Fibroblast of lung (primary cell): Measurements from ENCODE around the gene ADIPOR1. TPM values are rescaled to one million over a fixed set of nuclear protein-coding genes. Genes with fewer than 3 reads are reported as not detected.

Source experiments
- DNase-seq, 2 donors: peaks; one replicate each; pipeline versions ENCODE4 v3.0.0 to v3.0.0-alpha.2; 2010; ENCODE audit warnings: low read depth in 2 of 2
- H2AFZ ChIP-seq: 2 replicates; pipeline ENCODE4 v1.5.1; 2012; ENCODE audit warnings: low read length, control low read depth, inconsistent platforms
- H3K27ac ChIP-seq: 2 replicates; pipeline ENCODE4 v1.5.1; 2011; ENCODE audit warnings: low read length, control low read depth; ENCODE audit not compliant: insufficient read depth
- H3K27me3 ChIP-seq: 2 replicates; pipeline ENCODE4 v1.5.1; 2011; ENCODE audit warnings: mild to moderate bottlenecking, low read length; ENCODE audit not compliant: control insufficient read depth, insufficient read depth
- H3K36me3 ChIP-seq: 2 replicates; pipeline ENCODE4 v1.5.1; 2011; ENCODE audit warnings: low read length; ENCODE audit not compliant: control insufficient read depth, insufficient read depth
- H3K4me1 ChIP-seq: 2 replicates; pipeline ENCODE4 v1.5.1; 2011; ENCODE audit warnings: low read length; ENCODE audit not compliant: control insufficient read depth, insufficient read depth; ENCODE audit errors: extremely low read depth
- H3K4me2 ChIP-seq: 2 replicates; pipeline ENCODE4 v1.5.1; 2011; ENCODE audit warnings: low read length, control low read depth; ENCODE audit not compliant: insufficient read depth; ENCODE audit errors: extremely low read depth
- H3K4me3 ChIP-seq, 4 experiments: fragments of 200-600 bp in 1 of 4; sonication (generic) in 1 of 4; replicated peaks in 1 of 4; 2 replicates each; pipeline ENCODE4 v1.5.1; 2011 to 2016; ENCODE audit warnings: low read length in 4 of 4, low read depth in 3 of 4, mild to moderate bottlenecking in 3 of 4, control low read depth in 2 of 4, inconsistent platforms in 1 of 4, mixed read lengths in 1 of 4; ENCODE audit not compliant: insufficient read depth in 1 of 4; ENCODE audit errors: control extremely low read depth in 1 of 4
- H3K79me2 ChIP-seq: 2 replicates; pipeline ENCODE4 v1.5.1; 2012; ENCODE audit warnings: mild to moderate bottlenecking, low read length, inconsistent platforms; ENCODE audit not compliant: control insufficient read depth, insufficient read depth
- H3K9ac ChIP-seq: 2 replicates; pipeline ENCODE4 v1.5.1; 2011; ENCODE audit warnings: mild to moderate bottlenecking, low read length, control low read depth; ENCODE audit not compliant: insufficient read depth
- H3K9me3 ChIP-seq: 2 replicates; pipeline ENCODE4 v1.5.1; 2012; ENCODE audit warnings: low read depth, low read length; ENCODE audit not compliant: control insufficient read depth, insufficient read depth
- H4K20me1 ChIP-seq: 2 replicates; pipeline ENCODE4 v1.5.1; 2011; ENCODE audit warnings: low read length; ENCODE audit not compliant: control insufficient read depth, insufficient read depth; ENCODE audit errors: extremely low read depth
- EZH2 ChIP-seq: IDR thresholded peaks from 2 replicates; pipeline ENCODE4 v1.5.1; 2012; ENCODE audit warnings: low read length, control low read depth, mild to moderate bottlenecking; ENCODE audit errors: missing control alignments
- polyA plus RNA-seq, 2 donors: library from polyadenylated mRNA; depleted of rRNA in 1 of 2; stranded (reverse) in 1 of 2; unstranded in 1 of 2; fragments of >200 nt; gene quantifications; 2 replicates each; pipeline ENCODE4 v1.2.1, GENCODE V29; 2011 to 2012; ENCODE audit warnings: missing spikeins in 1 of 2
- total RNA-seq: library from RNA; depleted of rRNA; stranded (reverse); fragments of >200 nt; gene quantifications from 2 replicates; pipeline ENCODE4 v1.2.1, GENCODE V29; 2014
- TF ChIP-seq, protein P1 (sequence below), 2 donors: IDR thresholded peaks in 1 of 2; conservative IDR thresholded peaks in 1 of 2; 1 replicate in 1 of 2; 2 replicates in 1 of 2; pipeline ENCODE4 v1.5.1; 2011 to 2012; ENCODE audit warnings: low read length in 2 of 2, control low read depth in 1 of 2, inconsistent platforms in 1 of 2, low read depth in 1 of 2, mild to moderate bottlenecking in 1 of 2

Gene ADIPOR1
- total and polyA plus RNA-seq, 2 donors (not counting 1 experiment from before 2014, with no cell fraction given) = 81.7 to 116 TPM

DNA sequence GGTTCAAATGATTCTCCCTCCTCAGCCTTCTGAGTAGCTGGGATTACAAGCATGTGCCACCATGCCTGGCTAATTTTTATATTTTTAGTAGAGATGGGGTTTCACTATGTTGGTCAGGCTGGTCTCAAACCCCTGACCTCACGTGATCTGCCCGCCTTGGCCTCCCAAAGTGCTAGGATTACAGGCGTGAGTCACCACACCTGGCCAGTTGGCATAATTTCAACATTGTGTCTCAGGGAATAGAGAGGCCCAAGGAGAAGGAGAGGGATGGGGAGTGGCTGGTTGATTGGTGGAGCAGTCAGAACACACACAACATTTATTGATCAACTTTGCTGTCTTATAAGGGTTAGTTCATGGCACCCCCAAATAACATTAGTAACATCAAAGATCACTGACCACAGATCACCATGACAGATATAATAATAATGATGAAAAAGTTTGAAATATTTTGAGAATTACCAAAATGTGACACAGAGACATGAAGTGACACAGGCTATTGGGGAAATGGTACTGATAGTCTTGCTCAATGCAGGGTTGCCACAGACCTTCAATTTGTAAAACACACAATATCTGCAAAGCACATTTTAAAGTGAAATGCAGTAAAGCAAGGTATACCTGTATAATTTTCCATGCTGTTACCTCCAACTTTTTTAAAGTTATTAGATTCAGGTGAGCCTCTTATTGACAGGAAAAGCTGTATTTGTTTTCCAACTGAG, 24.8 kb upstream of the ADIPOR1 start:
- Histone ChIP-seq H3K9ac (no peak overlapping the region), H3K36me3 (no peaks in the 10 kb centered on the region), H3K79me2 (no peaks in the 10 kb centered on the region), H3K4me3 (no peak overlapping the region), H3K27ac (no peak overlapping the region), H4K20me1 (no peaks in the 10 kb centered on the region), H3K27me3 (peaks cover 17% of the 10 kb centered on the region), H3K9me3 (no peaks in the 10 kb centered on the region), H2AFZ (no peak overlapping the region), H3K4me1 (no peaks in the 10 kb centered on the region), H3K4me2 (no peak overlapping the region)
- no peak for TF ChIP-seq EZH2
- TF ChIP-seq, protein P1, sequence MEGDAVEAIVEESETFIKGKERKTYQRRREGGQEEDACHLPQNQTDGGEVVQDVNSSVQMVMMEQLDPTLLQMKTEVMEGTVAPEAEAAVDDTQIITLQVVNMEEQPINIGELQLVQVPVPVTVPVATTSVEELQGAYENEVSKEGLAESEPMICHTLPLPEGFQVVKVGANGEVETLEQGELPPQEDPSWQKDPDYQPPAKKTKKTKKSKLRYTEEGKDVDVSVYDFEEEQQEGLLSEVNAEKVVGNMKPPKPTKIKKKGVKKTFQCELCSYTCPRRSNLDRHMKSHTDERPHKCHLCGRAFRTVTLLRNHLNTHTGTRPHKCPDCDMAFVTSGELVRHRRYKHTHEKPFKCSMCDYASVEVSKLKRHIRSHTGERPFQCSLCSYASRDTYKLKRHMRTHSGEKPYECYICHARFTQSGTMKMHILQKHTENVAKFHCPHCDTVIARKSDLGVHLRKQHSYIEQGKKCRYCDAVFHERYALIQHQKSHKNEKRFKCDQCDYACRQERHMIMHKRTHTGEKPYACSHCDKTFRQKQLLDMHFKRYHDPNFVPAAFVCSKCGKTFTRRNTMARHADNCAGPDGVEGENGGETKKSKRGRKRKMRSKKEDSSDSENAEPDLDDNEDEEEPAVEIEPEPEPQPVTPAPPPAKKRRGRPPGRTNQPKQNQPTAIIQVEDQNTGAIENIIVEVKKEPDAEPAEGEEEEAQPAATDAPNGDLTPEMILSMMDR (conservative IDR thresholded peaks at IDR 0.05 in 1 of 2, IDR thresholded peaks at IDR 0.05 in 1 of 2; ENCODE audit: low read depth in 1 of 2, low read length in 2 of 2) = no peak
- DNase-seq = no peak

DNA sequence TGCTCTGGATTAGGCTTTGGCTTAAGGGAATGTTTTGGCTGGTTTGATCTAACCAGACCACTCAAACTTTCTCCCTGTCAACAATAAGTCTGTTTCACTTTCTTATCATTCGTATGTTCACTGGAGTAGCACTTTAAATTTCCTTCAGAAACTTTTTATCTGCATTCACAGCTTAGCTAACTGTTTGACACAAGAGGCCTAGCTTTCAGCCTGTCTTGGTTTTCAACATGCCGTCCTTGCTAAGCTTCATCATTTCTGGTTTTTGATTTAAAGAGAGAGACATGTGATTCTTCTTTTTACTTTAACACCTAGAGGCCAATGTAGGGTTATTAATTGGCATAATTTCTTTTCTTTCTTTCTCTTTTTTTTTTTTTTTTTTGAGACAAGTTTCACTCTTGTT, 23.8 kb upstream of the ADIPOR1 start:
- Histone ChIP-seq H3K27me3 (peaks cover 13% of the 10 kb centered on the region), H3K9me3 (no peaks in the 10 kb centered on the region)
- TF ChIP-seq EZH2 = no peak
- TF ChIP-seq, protein P1 (conservative IDR thresholded peaks at IDR 0.05 in 1 of 2, IDR thresholded peaks at IDR 0.05 in 1 of 2; ENCODE audit: low read depth in 1 of 2, low read length in 2 of 2) = no peak

DNA sequence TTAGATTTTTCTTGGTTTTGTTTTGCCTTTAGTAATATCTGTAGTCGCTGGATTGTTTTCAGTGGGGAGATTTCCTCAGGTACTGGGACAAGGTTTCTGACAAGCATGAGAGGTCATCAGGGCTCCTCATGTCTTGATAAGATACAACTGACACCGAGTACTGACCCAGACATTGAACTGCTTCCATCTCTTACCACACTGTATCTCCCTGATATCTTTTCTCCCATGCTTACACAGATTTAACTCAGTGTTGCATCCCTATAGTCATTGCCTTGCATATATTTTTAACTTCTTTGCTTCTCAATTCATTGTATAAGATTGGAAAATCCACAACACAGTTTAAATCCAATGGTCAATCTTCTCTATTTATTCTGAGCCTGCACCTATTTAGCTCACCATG, 21.3 kb upstream of the ADIPOR1 start:
- Histone ChIP-seq H3K27ac (no peak overlapping the region), H3K9me3 (no peaks in the 10 kb centered on the region), H3K27me3 (peaks cover 23% of the 10 kb centered on the region), H2AFZ (no peak overlapping the region), H3K4me1 (no peaks in the 10 kb centered on the region), H3K4me3 (no peak overlapping the region), H3K79me2 (no peaks in the 10 kb centered on the region), H3K36me3 (no peaks in the 10 kb centered on the region), H4K20me1 (no peaks in the 10 kb centered on the region), H3K4me2 (no peak overlapping the region), H3K9ac (no peak overlapping the region)
- DNase-seq = no peak
- TF ChIP-seq, protein P1 (conservative IDR thresholded peaks at IDR 0.05 in 1 of 2, IDR thresholded peaks at IDR 0.05 in 1 of 2; ENCODE audit: low read depth in 1 of 2, low read length in 2 of 2) = no peak
- no peak for TF ChIP-seq EZH2

More for the DNA sequence above, 23.8 kb upstream of the ADIPOR1 start:
- Histone ChIP-seq H3K9ac (no peak overlapping the region), H3K4me1 (no peaks in the 10 kb centered on the region), H3K27ac (no peak overlapping the region), H3K79me2 (no peaks in the 10 kb centered on the region), H4K20me1 (no peaks in the 10 kb centered on the region), H3K36me3 (no peaks in the 10 kb centered on the region), H3K4me3 (no peak overlapping the region), H3K4me2 (no peak overlapping the region), H2AFZ (no peak overlapping the region)
- no peak for DNase-seq
